ENCODE results near the gene C6orf141.
"Not testable (repeated sequence)": the region's sequence is repeated elsewhere in the genome, so short reads cannot be mapped to it uniquely, and the experiment has no call there.

C6orf141 gene

DNA sequence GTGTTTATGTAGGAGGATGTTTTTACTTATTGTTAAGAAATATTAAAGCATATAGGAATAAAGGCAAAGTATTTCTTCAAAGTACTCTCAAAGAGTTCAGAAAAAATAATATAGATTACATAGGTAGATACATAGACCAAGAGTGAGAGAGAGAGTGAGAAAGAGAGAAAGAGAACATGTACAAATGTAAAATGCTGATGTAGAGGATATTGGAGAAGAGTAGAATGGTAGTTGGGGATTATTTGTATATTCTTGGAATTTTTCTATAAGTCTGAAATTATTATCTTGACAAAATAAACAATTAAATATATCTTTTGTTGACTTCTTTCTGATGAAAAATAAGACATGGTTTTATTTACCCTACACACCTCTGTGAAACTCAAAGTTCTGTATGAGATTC, 29.2 kb downstream of the C6orf141 start:
- DNase-seq (ENCODE audit: low read depth) = no peak

DNA sequence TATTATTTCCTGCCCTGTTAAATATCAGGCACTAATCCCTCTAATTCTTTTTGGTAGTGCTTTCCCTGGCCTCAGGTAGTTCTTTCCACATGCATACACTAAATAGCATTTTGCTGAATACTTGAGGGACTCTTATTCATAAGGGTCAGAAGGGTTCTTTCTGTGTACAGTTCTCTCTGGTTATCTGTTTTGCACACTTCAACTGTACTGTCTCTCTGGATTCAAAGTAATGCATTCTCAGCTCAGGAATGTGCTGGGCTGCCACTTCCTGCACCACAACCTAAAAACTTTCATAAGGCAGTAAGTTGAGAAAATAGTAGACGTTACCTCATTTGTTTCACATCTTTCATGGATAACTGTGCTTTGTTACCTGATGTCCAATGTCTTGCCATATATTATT, 32.1 kb downstream of the C6orf141 start:
- DNase-seq (ENCODE audit: low read depth) = no peak

GRCh38 chr6:49587262-49587661, 36.8 kb downstream of the C6orf141 start:
- DNase-seq (ENCODE audit: low read depth) = not testable (repeated sequence)
